OCI-LY7 (cell line): ENCODE results near the gene TRAF5. TPM values are rescaled to one million over a fixed set of nuclear protein-coding genes. Genes with fewer than 3 reads are reported as not detected.

Source experiments
- BruUV-seq: library from RNA; stranded (reverse); fragments of 400-500 nt; replicated peaks from 2 replicates; lab custom pipeline; 2021; lab: Mats Ljungman, UMichigan
- CTCF ChIA-PET: fragments of 300-600 bp; sonication (Branson Sonifier 250); formaldehyde crosslinking; loops from one replicate; lab custom pipeline; 2022; ENCODE audit warnings: antibody characterized with exemption; ENCODE audit not compliant: unreplicated experiment; lab: Charles Lee
- POLR2A ChIA-PET: fragments of 300-600 bp; sonication (Branson Sonifier 250); formaldehyde crosslinking; loops from one replicate; lab custom pipeline; 2022; ENCODE audit warnings: antibody characterized with exemption; lab: Charles Lee
- DNase-seq: peaks from one replicate; pipeline ENCODE4 v3.0.0-alpha.2; 2015; ENCODE audit warnings: low spot score
- H2AFZ ChIP-seq: fragments of 200-600 bp; sonication (generic), shearing (Covaris generic); 2 replicates; pipeline ENCODE4 v1.6.1; 2014; ENCODE audit warnings: mild to moderate bottlenecking, antibody characterized with exemption, low read length, moderate library complexity
- H3K27ac ChIP-seq: fragments of 200-600 bp; sonication (generic); 2 replicates; pipeline ENCODE4 v1.5.1; 2014; ENCODE audit warnings: mixed run types, low read depth, mild to moderate bottlenecking, moderate library complexity, low read length, inconsistent platforms; ENCODE audit not compliant: poor library complexity, severe bottlenecking
- H3K36me3 ChIP-seq: fragments of 200-600 bp; sonication (generic); 2 replicates; pipeline ENCODE4 v1.6.1; 2014; ENCODE audit warnings: mild to moderate bottlenecking, antibody characterized with exemption, low read length, moderate library complexity, mixed read lengths; ENCODE audit not compliant: insufficient read depth
- H3K4me1 ChIP-seq: fragments of 200-600 bp; sonication (generic); 2 replicates; pipeline ENCODE4 v1.5.1; 2014; ENCODE audit warnings: mild to moderate bottlenecking, low read length; ENCODE audit not compliant: insufficient read depth, poor library complexity, severe bottlenecking
- H3K4me2 ChIP-seq: fragments of 200-600 bp; sonication (generic); 2 replicates; pipeline ENCODE4 v1.6.1; 2014; ENCODE audit warnings: mild to moderate bottlenecking, low read length
- H3K4me3 ChIP-seq: fragments of 200-600 bp; sonication (generic); 2 replicates; pipeline ENCODE4 v1.5.1; 2014; ENCODE audit warnings: mild to moderate bottlenecking, low read depth, low read length; ENCODE audit not compliant: poor library complexity, severe bottlenecking
- H3K79me2 ChIP-seq: fragments of 200-600 bp; sonication (generic); 2 replicates; pipeline ENCODE4 v1.6.1; 2016; ENCODE audit warnings: low read depth, mild to moderate bottlenecking, low read length, moderate library complexity, mixed read lengths; ENCODE audit not compliant: insufficient read depth
- H3K9me2 ChIP-seq: fragments of 200-600 bp; sonication (generic); 2 replicates; pipeline ENCODE4 v1.6.1; 2016; ENCODE audit warnings: mild to moderate bottlenecking, low read length, mixed read lengths; ENCODE audit not compliant: insufficient read depth
- H3K9me3 ChIP-seq: fragments of 200-600 bp; sonication (generic); 2 replicates; pipeline ENCODE4 v1.6.1; 2014; ENCODE audit warnings: mild to moderate bottlenecking, mixed run types, low read length, mixed read lengths
- H4K20me1 ChIP-seq: fragments of 200-600 bp; sonication (generic); 2 replicates; pipeline ENCODE4 v1.6.1; 2014; ENCODE audit warnings: mild to moderate bottlenecking, antibody characterized with exemption, low read length, moderate library complexity, mixed read lengths; ENCODE audit not compliant: insufficient read depth
- CTCF ChIP-seq: fragments of 200-600 bp; sonication (generic); conservative IDR thresholded peaks from 2 replicates; pipeline ENCODE4 v1.5.1; 2014; ENCODE audit warnings: mild to moderate bottlenecking, antibody characterized with exemption, low read length, moderate library complexity, mixed read lengths
- EZH2phosphoT487 ChIP-seq: fragments of 200-600 bp; sonication (generic); IDR thresholded peaks from 2 replicates; pipeline ENCODE4 v1.6.1; 2018; ENCODE audit warnings: low read depth, borderline replicate concordance, mild to moderate bottlenecking, mixed run types, antibody characterized with exemption, low read length, moderate library complexity, mixed read lengths
- intact Hi-C: fragments of 100-400 bp; cut with micrococcal nuclease; formaldehyde crosslinking; loops from one replicate; pipeline ENCODE4 v1.10.0; 2022; ENCODE audit not compliant: unreplicated experiment
- total RNA-seq, 2 experiments: library from RNA; depleted of rRNA in 1 of 2; stranded (reverse); fragments of >200 nt in 1 of 2; shearing (Covaris generic) in 1 of 2; gene quantifications; 2 replicates each; pipeline ENCODE4 v1.2.3, GENCODE V29; 2014 to 2022

Gene TRAF5
- total RNA-seq, 2 experiments from 2014 or later: 24.2 to 54.4 TPM

- Histone ChIP-seq H3K79me2 (peaks cover 91% of the 10 kb centered on the region), H3K27ac (no peak overlapping the region), H3K4me1 (peaks cover 92% of the 10 kb centered on the region), H3K9me2 (no peaks in the 10 kb centered on the region), H4K20me1 (no peaks in the 10 kb centered on the region), H3K9me3 (no peaks in the 10 kb centered on the region), H3K4me3 (no peak overlapping the region), H2AFZ (no peak overlapping the region), H3K36me3 (no peaks in the 10 kb centered on the region), H3K4me2 (peak overlapping the region; percentile 48)
- no peak for DNase-seq
- CTCF ChIA-PET: no interaction called here
- BruUV-seq: no TSS peak
- TF ChIP-seq CTCF (no peak), EZH2phosphoT487 (no peak)
- POLR2A ChIA-PET: interaction anchor here (0.5 to 1.0 kb wide), 5 partner anchors 11 to 85 kb away, joined by 3 read pairs; no protein-coding TSS in a partner anchor
- intact Hi-C loops: no loop called here
Measured at GRCh38 chr1:211332036-211332616, 5.5 kb downstream of the TRAF5 start.

- peak; percentile 13 for DNase-seq
- Histone ChIP-seq H3K27ac (no peak overlapping the region), H3K36me3 (no peaks in the 10 kb centered on the region), H3K4me3 (no peak overlapping the region), H3K4me2 (peak overlapping the region; percentile 48), H2AFZ (no peak overlapping the region), H3K9me3 (no peaks in the 10 kb centered on the region), H3K79me2 (peaks cover 91% of the 10 kb centered on the region), H3K4me1 (peaks cover 97% of the 10 kb centered on the region), H4K20me1 (no peaks in the 10 kb centered on the region), H3K9me2 (no peaks in the 10 kb centered on the region)
- intact Hi-C loops: no loop called here
- CTCF ChIA-PET: no interaction called here
- TF ChIP-seq EZH2phosphoT487: no peak
- TF ChIP-seq CTCF: no peak
- POLR2A ChIA-PET: interaction anchor here (0.9 to 1.0 kb wide), 2 partner anchors 11 to 85 kb away, joined by 3 read pairs; no protein-coding TSS in a partner anchor
- no TSS peak for BruUV-seq
Measured at GRCh38 chr1:211332830-211333229, 6.2 kb downstream of the TRAF5 start.

- TF ChIP-seq EZH2phosphoT487 (no peak), CTCF (no peak)
- H3K4me2 ChIP-seq: peak overlapping the region; percentile 48
- BruUV-seq: no TSS peak
- intact Hi-C loops: loop anchor here (2.0 kb wide), 1 partner anchor 19 kb away; no protein-coding TSS in a partner anchor
- peaks cover 90% of the 10 kb centered on the region for H3K79me2 ChIP-seq
- H3K9me3 ChIP-seq: no peaks in the 10 kb centered on the region
- H3K4me3 ChIP-seq: no peak overlapping the region
- H3K4me1 ChIP-seq: peaks cover 96% of the 10 kb centered on the region
- peak; percentile 19 for DNase-seq
- peak overlapping the region; percentile 7 for H3K27ac ChIP-seq
- H2AFZ ChIP-seq: no peak overlapping the region
- no peaks in the 10 kb centered on the region for H3K9me2 ChIP-seq
- ChIA-PET POLR2A (no interaction called here), CTCF (no interaction called here)
- H4K20me1 ChIP-seq: no peaks in the 10 kb centered on the region
- H3K36me3 ChIP-seq: 0 out of 2 replicates have a peak, but pooled peaks cover 3% of the 10 kb centered on the region
Measured at GRCh38 chr1:211333906-211334305, 7.3 kb downstream of the TRAF5 start.
